C1 segment of cervical spinal cord (tissue), 14 donors: Measurements from ENCODE around the gene HIBCH.
"Not testable (repeated sequence)": the region's sequence is repeated elsewhere in the genome, so short reads cannot be mapped to it uniquely, and the experiment has no call there.

Source experiments
- DNase-seq, 14 donors: peaks; one replicate each; lab custom pipeline; 2025; lab: John Stamatoyannopoulos, UW

Gene HIBCH

DNA sequence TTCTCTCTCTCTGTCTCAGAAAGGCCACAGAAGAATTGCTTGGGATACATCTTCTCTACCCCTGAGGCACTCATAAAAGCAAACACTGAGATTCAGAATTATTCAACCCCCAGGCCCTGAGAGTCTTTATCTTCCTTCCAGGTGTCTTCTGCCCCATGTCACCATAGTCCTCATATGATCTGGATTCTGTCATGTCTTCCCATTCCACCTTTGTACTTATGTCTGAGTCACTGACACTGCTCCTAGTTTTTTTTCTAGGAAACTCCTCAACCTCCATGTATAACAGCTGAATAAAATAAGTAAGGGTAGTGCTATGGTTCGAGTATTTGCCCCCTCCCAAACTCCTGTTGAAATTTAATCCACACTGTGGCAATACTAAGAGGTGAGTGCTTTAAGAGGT is 11.6 kb downstream of the HIBCH start:
- no peak for DNase-seq

DNA sequence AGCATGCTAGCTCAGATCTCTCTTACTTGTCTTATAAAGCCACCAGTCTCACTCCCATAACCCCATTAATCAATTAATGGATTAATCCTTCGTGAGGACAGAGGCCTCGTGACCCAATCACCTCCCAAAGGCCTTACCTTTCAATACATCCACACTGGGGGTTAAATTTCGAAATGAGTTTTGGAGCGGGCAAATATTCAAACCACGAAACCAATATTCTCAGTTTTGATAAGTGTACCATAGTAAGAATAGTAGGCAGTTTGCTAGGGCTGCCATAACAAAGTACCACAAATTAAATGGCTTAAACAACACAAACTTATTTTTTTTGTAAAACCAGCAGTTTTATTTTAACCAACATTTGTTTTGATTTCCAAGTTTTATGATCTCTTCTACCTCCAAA is 15.2 kb downstream of the HIBCH start:
- DNase-seq: no peak

DNA sequence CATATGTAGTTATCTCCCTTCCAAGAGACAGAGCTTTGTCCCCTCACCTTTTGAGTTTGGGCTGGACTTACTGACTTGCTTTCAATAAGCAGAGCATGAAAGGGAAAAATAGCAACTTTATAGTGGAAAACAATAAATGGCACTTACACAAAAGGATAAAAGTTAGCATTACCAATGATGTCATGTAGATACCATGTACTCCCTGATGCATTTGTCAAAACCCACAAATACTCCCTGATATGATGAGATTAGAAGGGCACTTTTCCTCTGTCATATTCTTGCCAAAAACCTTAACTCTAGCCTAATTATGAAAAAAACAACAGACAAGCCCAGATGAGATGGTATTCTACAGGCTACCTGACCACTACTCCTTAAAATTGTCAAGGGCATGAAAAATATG is 16.0 kb downstream of the HIBCH start:
- no peak for DNase-seq

DNA sequence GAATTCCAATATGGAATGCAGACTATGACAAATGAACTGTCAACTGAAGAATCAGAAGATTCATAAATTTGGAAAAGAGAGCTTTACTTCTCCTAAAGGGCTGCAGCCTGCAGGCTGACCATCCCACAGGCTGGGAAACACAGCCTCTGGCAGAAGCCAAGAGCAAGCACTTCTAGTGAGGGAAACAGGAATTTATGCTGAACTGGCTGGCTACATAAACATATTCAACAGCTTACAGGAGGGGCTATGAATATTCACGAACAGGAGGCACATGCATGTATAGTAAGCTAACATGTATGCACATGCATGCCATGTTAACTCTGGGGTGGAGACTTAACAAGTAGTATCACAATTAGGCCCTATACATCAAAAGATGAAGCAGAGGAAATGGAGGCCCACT is 17.6 kb downstream of the HIBCH start:
- DNase-seq: no peak

DNA sequence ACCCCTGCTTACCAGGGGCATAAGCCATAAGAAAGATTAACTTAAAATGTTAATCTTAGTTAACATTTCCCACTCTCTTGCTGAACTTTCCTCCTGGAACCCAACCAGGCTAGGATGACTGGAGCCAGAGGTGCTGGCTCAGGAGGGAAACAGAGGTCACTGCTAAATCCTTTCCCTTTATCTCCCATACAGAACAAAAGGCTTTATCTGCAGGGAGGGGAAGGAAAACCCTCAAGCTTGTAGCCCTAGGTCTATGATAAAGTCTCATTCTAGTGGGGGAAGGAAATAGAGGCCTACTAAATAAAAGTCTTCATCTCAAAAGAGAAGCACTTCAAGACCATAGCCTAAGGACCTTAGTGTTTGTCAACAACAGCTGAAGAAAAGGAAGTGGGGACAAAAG is 18.6 kb downstream of the HIBCH start:
- no peak for DNase-seq

DNA sequence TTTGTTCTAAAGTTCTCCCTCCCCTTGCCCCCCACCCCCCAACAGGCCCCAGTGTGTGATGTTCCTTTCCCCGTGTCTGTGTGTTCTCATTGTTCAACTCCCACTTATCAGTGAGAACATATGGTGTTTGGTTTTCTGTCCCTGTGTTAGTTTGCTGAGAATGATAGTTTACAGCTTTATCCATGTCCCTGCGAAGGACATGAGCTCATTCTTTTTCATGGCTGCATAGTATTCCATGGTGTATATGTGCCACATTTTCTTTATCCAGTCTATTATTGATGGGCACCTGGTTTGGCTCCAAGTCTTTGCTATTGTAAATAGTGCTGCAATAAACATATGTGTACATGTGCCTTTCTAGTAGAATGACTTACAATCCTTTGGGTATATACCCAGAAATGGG is 21.7 kb downstream of the HIBCH start:
- not testable (repeated sequence) for DNase-seq

DNA sequence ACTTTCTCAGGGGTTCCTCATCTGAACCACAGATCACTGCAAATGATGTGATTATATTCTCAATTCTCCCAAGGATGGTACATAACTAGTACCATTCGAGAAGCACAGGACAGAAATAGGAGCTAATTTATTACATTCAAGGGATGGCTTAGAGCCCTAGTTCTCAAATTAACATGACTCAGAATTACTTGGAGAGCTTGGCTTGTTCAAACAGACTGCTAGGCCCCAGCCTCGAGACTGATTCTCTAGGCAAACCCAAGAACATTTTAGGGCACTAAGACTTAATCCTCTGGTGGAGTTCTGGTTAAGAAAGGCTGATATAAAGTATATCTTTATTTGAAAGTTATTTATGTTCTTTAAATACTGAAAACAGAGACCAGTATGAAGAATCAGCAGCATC is 35.8 kb downstream of the HIBCH start:
- no peak for DNase-seq

DNA sequence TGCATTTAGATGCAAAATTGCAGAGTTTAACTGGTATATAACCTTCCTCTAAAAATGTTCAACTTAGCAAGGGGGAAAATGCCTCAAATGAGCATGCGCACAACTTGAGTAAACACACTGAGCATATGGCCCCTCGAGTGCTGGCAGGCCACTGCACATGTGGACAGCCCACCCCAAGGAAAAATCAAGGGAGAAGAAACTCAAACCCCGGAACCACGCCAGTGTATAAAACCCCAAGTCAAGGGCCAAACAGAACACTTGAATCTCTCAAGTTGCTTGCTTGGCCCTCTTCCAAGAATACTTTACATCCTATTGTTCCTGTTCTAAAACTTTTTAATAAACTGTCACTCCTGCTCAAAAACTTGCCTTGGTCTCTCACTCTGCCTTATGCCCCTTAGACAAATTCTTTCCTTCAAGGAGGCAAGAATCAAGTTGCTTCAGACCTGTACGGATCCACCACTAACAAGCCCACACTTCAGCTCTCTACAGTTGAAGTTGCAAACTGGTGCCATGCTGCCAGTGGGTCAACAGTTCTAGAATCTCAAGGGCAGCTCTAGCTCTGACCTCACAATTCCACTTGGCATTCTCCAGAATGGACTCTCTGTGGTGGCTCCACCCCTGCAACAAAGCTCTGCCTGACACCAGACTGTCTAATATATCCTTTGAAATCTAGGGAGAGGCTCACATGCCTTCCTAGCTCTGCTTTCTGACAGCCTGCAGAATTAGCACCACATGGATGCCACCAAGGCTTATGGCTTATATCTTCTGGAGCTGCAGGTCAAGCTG is 38.9 kb downstream of the HIBCH start:
- no peak for DNase-seq

DNA sequence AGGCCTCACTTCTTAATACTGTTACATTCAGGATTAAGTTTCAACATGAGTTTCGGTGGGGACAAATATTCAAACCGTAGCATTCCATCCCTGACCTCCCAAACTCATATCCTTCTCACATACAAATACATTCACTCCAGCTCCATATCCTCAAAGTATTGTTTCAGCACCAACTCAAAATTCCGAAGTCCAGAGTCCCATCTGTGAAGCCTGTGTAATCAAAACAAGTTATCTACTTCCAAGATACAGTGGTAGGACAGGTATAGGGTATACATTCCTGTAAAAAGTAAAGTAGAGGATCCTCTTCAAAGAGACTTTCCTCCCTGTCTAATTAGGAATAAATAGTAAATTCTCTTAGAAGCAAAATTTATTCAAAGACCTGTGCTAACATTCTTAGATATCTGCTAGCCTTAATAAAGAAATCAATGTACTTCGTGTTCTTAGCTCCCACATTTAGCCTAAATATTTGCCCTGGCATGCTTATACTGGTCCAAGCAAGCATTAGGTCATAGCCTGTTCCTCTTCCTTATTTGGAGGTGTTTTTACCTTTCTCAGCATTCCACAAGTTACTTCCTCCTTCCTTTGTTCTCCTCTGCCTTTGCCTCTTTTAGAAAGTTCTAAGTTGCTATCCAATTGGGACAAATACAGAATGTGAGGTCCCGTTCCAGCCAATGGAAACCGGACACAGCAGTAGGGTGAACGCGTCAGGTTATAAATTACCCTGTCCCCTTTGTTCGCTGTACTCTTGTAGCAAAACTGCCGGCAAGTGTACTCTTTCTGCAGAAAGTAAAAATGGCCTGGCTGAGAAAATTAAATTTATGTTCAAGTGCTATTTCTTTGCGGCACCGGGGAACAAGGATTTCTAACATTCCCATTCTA is 40.1 kb downstream of the HIBCH start:
- not testable (repeated sequence) for DNase-seq

DNA sequence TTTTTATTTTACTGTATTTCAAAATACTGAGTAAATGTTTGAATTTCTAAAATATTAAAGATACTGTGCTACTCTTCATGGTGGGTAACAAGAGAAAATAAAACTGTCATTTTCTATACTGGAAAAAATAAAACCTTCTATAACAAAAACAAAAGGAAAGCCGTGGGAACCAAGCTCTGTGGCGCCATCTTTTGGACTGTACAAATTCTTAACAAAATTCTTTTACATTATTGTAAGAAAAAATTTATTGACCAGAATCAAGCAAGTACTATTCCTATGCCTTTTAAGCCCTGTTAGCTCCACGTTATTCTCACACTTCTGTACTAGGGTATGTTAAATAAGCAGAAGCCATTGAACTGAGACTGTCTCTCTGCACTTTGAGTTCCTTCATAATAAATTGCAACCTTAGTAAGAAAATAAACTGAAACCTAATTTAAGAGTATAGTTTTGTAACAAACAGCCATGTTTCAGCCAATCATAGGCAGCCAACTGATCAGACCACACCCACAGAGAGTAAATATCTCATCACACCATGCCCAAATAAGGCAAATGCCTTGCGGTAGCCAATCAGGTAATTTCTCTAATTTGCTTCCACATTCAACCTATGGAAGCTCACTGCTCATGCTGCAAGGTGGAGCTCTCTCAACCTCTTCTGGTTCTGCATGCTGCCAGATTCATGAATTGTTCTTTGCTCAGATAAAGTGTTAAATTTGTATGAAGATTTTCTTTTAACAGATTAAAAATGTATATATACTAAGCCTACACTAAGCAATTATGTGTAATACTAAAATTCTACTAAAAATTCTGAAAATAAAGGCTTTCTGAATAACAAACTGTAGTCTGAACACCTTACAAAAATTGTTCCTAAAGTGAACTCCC is 42.2 kb downstream of the HIBCH start:
- no peak for DNase-seq

DNA sequence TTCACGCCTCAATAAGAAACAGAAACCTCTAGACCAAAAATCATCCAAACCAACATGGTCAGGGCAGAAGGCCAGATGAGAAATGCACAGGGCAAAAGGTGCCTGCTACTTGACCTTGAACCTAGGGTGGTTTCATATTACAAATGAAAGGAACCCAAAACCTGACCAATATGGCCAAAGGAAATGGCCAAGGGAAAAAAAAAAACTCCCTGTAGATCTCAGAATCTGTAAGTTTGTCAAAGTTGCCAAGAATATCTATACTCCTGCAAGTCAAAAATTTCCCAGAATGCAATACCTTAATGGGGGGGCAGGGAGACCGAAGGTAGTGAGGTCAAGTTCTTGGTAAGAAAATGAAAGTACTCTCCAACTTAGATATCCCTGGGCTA is 47.2 kb downstream of the HIBCH start:
- no peak for DNase-seq

DNA sequence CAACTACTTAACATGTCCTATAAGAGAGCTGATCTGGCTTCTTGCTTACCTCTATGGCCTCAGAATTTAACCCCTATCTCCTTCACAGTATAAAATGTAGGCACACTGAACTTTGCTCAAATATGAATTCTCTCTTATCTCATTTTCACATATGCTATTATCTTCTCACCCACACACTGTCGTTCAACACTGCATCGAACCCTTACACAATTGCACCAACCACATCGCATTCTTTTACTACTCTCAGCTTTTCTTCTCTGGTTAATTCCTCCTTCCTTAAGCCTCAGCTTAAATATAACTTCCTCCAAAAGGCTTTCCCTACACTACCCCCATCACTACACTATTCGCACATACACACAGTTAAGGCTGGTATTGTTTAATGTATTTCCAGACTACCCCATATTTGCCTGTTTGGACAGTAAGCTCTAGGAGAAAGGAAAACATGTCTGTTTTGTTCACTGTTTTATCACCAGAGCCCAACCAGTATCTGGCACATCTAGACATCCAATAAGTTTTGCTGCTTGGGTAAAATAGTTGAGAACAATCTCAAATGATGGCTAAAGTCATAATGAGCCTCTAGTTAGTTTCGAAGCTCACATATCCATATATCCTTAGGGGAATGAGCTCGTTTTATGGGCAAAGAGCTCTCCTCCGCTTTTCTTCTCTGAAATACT is 47.7 kb downstream of the HIBCH start:
- DNase-seq: no peak

DNA sequence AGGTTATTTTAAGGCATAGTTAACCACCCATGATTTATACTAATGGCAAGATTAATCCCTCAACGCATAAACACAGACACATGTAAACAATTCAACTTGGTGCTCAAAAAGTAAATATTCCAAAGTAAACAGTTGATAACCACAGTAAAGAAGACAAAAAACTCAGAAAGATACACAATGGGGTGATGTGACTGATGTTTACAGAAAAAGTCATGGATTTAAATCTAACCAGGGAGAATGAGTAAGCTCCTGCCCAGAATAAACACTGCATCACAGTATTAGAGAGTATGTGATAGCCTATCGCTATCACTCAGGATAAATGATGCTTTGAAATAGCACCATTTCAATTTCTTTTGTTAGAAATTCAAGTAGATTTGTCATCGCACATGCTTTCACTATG is 49.3 kb downstream of the HIBCH start:
- no peak for DNase-seq

DNA sequence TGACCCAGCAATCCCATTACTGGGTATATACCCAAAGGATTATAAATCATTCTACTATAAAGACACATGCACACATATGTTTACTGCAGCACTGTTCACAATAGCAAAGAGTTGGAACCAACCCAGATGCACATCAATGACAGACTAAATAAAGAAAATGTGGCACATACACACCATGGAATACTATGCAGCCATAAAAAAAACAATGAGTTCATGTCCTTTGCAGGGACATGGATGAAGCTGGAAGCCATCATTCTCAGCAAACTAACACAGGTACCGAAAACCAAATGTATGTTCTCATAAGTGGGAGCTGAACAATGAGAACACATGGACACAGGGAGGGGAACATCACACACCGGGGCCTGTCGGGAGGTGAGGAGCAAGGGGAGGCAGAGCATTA is 49.9 kb downstream of the HIBCH start:
- not testable (repeated sequence) for DNase-seq

DNA sequence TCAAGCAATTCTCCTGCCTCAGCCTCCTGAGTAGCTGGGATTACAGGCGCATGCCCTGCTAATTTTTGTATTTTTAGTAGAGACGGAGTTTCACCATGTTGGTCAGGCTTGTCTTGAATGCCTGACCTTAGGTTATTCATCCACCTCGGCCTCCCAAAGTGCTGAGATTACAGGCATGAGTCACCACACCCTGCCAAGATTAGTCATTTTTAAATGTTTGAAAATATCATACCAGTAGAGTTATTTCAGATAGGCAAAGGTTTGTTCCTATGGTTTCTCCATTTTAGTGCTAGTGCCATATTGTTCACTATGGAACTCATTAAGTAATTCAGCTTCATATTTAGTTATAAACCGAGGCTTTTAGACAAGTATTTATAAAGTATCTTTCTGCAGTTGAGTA is 52.3 kb downstream of the HIBCH start:
- DNase-seq: no peak

DNA sequence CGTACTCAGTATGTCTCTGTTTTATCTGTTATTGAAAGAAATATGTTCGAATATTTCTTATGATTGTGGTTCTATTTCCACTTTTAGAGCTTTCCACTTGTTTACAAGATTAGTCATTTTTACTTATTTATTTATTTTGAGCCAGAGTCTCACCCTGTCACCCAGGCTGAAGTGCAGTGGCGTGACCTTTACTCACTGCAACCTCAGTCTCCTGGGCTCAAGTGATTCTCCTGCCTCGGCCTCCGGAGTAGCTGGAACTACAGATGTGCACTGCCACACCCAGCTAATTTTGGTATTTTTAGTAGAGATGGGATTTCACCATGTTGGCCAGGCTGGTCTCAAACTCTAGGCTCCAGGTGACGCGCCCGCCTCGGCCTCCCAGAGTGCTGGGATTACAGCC is 53.3 kb downstream of the HIBCH start:
- DNase-seq: no peak

DNA sequence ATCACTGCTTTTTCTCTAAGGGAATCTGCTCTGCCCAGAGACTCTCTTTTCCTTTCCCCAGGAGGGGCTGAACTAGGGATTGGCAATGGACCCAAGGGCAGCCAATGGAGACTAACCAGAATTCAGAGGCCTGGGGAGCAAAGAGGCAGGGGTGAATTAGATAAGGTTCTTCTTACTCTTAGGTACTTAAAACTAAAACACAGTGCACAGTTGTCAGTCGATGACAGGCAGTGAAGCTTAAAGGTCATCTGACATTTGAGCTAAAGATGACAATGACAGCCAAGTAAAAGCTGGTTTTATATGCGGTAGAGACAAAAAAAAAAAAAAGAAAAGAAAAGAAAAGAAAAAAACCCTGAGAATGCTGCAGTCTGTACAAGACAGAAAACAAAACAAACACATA is 57.8 kb downstream of the HIBCH start:
- DNase-seq: no peak

DNA sequence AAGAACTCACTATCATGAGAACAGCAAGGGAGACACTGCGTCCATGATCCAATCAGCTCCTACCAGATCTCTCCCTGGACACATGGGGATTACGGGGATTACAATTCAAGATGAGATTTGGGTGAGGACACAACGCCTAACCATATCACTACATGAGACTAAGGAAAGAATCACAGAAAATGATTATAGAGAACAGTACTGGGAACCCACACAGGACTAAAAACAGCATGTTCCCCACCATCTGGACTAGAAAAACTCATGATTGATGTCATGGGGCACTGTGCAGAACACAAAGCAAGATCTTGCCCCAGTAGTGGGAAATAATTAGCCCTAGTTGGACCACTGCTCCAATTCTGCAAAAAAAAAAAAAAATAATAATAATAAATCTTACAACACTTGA is 63.5 kb downstream of the HIBCH start:
- DNase-seq: no peak

DNA sequence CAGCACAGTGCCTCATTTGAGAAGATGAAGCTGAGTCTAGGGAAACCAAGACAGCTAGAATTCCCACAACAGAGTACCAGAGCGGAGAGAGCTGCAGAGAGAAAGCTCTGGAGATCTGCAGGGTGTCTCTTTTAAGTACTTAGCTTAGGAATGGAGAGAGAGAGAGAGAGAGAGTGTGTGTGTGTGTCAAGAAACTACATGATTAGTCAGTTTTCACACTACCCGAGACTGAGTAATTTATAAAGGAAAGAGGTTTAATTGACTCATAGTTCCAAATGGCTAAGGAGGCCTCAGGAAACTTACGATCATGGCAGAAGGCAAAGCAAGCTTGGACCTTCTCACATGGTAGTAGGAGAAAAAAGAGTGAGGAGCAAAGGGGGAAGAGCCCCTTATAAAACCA is 64.0 kb downstream of the HIBCH start:
- no peak for DNase-seq

DNA sequence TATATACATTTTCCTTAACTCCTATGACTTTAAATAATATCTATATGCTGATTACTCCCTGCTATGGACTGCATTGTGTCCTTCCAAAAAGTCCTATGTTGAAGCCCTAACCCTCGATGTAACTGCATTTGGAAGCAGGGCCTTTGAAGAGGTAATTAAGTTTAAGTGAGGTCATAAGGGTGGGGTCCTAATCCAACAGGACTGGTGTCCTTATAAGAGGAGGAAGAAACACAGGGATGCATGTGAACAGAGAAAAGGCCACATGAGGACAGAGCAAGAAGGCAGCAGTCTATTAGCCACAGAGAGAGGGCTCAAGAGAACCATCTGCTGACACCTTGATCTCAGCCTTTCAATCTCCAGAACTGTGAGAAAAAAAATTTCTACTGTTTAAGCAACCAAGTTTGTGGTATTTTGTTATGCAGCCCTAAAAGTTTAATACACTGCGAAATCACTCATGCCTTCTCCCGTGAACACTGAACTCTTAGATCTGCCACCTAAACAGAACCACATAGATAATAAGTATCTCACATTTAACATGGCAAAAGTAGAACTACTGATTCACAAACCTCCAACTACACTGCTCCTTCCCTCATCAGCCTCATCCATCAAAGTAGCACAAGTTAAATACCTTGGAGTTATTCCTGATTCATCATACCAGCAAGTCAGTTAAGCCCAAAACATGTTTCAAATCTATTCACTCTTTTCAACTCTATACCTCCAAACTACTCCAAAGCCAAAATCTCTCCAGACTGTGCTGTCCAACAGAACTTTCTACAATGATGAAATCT is 65.4 kb downstream of the HIBCH start:
- no peak for DNase-seq

DNA sequence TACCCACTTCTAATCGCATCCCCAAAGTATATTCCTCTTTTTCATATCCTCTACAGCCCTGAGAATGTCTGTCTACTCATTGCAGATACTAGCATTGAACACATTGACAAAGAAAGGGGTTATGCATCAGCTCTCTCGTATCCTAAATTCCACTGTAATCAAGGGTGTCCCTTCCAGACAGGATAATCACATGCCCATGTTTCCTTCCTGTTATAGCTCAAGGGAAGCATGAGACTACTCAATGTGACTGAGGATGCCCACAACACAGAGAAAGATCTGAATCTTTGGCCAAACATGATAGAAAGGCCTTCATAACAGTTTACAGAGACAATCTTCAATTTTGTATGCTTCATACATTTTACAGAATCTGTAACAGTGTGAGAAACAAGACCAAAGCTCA is 69.2 kb downstream of the HIBCH start:
- DNase-seq: no peak
